Panc1 (cell line): ENCODE data around the gene PTPRR.

Experiments used
- POLR2AphosphoS5 ChIP-seq: IDR thresholded peaks from 2 replicates; pipeline ENCODE4 v1.6.1; 2012; ENCODE audit warnings: mild to moderate bottlenecking, low read depth, low read length, moderate library complexity
- SIN3A ChIP-seq: IDR thresholded peaks from 2 replicates; pipeline ENCODE4 v1.6.1; 2012; ENCODE audit warnings: low read depth, mild to moderate bottlenecking, low read length, moderate library complexity, borderline replicate concordance; ENCODE audit not compliant: insufficient read depth
- TCF7L2 ChIP-seq: IDR thresholded peaks from 2 replicates; pipeline ENCODE4 v1.6.1; 2011; ENCODE audit warnings: mild to moderate bottlenecking, low read depth, low read length, inconsistent platforms
- TF ChIP-seq, protein P1 (sequence below): fragments of 450-650 bp; IDR thresholded peaks from 2 replicates; pipeline ENCODE4 v1.5.1; 2017; ENCODE audit warnings: mild to moderate bottlenecking
- TF ChIP-seq, protein P2 (sequence below), 2 experiments: IDR thresholded peaks; 2 replicates each; pipeline ENCODE4 v1.6.1; 2011 to 2012; ENCODE audit warnings: low read depth in 2 of 2, control low read depth in 1 of 2, low read length in 1 of 2, mild to moderate bottlenecking in 1 of 2, moderate library complexity in 1 of 2; ENCODE audit not compliant: insufficient read depth in 1 of 2

GRCh38 chr12:70730675-70731180, 189.8 kb downstream of the PTPRR start:
- TF ChIP-seq POLR2AphosphoS5 (no peak), TCF7L2 (no peak), SIN3A (no peak)
- TF ChIP-seq, protein P1, sequence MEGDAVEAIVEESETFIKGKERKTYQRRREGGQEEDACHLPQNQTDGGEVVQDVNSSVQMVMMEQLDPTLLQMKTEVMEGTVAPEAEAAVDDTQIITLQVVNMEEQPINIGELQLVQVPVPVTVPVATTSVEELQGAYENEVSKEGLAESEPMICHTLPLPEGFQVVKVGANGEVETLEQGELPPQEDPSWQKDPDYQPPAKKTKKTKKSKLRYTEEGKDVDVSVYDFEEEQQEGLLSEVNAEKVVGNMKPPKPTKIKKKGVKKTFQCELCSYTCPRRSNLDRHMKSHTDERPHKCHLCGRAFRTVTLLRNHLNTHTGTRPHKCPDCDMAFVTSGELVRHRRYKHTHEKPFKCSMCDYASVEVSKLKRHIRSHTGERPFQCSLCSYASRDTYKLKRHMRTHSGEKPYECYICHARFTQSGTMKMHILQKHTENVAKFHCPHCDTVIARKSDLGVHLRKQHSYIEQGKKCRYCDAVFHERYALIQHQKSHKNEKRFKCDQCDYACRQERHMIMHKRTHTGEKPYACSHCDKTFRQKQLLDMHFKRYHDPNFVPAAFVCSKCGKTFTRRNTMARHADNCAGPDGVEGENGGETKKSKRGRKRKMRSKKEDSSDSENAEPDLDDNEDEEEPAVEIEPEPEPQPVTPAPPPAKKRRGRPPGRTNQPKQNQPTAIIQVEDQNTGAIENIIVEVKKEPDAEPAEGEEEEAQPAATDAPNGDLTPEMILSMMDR: no peak
- TF ChIP-seq, protein P2, sequence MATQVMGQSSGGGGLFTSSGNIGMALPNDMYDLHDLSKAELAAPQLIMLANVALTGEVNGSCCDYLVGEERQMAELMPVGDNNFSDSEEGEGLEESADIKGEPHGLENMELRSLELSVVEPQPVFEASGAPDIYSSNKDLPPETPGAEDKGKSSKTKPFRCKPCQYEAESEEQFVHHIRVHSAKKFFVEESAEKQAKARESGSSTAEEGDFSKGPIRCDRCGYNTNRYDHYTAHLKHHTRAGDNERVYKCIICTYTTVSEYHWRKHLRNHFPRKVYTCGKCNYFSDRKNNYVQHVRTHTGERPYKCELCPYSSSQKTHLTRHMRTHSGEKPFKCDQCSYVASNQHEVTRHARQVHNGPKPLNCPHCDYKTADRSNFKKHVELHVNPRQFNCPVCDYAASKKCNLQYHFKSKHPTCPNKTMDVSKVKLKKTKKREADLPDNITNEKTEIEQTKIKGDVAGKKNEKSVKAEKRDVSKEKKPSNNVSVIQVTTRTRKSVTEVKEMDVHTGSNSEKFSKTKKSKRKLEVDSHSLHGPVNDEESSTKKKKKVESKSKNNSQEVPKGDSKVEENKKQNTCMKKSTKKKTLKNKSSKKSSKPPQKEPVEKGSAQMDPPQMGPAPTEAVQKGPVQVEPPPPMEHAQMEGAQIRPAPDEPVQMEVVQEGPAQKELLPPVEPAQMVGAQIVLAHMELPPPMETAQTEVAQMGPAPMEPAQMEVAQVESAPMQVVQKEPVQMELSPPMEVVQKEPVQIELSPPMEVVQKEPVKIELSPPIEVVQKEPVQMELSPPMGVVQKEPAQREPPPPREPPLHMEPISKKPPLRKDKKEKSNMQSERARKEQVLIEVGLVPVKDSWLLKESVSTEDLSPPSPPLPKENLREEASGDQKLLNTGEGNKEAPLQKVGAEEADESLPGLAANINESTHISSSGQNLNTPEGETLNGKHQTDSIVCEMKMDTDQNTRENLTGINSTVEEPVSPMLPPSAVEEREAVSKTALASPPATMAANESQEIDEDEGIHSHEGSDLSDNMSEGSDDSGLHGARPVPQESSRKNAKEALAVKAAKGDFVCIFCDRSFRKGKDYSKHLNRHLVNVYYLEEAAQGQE (IDR thresholded peaks at IDR 0.05; ENCODE audit: insufficient read depth in 1 of 2, low read depth in 2 of 2, low read length in 1 of 2): no peak
